PC-9 (cell line): ENCODE results near the gene CCNG1. TPM values are rescaled to one million over a fixed set of nuclear protein-coding genes. Genes with fewer than 3 reads are reported as not detected.

ENCODE experiments used
- BruUV-seq: library from RNA; stranded (reverse); fragments of 400-500 nt; replicated peaks from 2 replicates; lab custom pipeline; 2021; lab: Mats Ljungman, UMichigan
- CTCF ChIA-PET: fragments of 300-600 bp; sonication (Branson Sonifier 250); formaldehyde crosslinking; loops from one replicate; lab custom pipeline; 2022; ENCODE audit warnings: antibody characterized with exemption; lab: Charles Lee
- POLR2A ChIA-PET: fragments of 300-600 bp; sonication (Branson Sonifier 250); formaldehyde crosslinking; loops from one replicate; lab custom pipeline; 2022; ENCODE audit warnings: antibody characterized with exemption; ENCODE audit not compliant: unreplicated experiment; lab: Charles Lee
- DNase-seq, 2 experiments: peaks; one replicate each; pipeline versions ENCODE4 v3.0.0 to v3.0.0-alpha.2; 2015 to 2022; ENCODE audit warnings: mixed read lengths in 1 of 2
- H2AFZ ChIP-seq: fragments of 200-600 bp; sonication (generic); 2 replicates; pipeline ENCODE4 v1.8.1; 2017; ENCODE audit warnings: antibody characterized with exemption
- H3F3A ChIP-seq: fragments of 200-600 bp; sonication (generic); 2 replicates; pipeline ENCODE4 v1.8.1; 2017; ENCODE audit warnings: antibody characterized with exemption, mild to moderate bottlenecking, low read depth; ENCODE audit not compliant: insufficient read depth
- H3K27ac ChIP-seq: fragments of 200-600 bp; sonication (generic); 2 replicates; pipeline ENCODE4 v1.6.1; 2016; ENCODE audit warnings: mixed run types
- H3K27me3 ChIP-seq: fragments of 200-600 bp; sonication (generic); 2 replicates; pipeline ENCODE4 v1.6.1; 2016; ENCODE audit warnings: low read depth, mixed run types; ENCODE audit not compliant: insufficient read depth
- H3K36me3 ChIP-seq: fragments of 200-600 bp; sonication (generic); 2 replicates; pipeline ENCODE4 v1.6.1; 2016; ENCODE audit warnings: low read depth, mixed run types
- H3K4me1 ChIP-seq: fragments of 200-600 bp; sonication (generic); replicated peaks from 2 replicates; pipeline ENCODE4 v1.6.1; 2016; ENCODE audit warnings: mixed run types; ENCODE audit not compliant: insufficient read depth
- H3K4me2 ChIP-seq: fragments of 200-600 bp; sonication (generic); 2 replicates; pipeline ENCODE4 v1.6.1; 2017; ENCODE audit warnings: mixed run types
- H3K4me3 ChIP-seq: fragments of 200-600 bp; sonication (generic); 2 replicates; pipeline ENCODE4 v1.6.1; 2016; ENCODE audit warnings: mixed run types
- H3K79me2 ChIP-seq: fragments of 200-600 bp; sonication (generic); 2 replicates; pipeline ENCODE4 v1.6.1; 2017; ENCODE audit warnings: low read depth, mixed run types
- H3K9me2 ChIP-seq: fragments of 200-600 bp; sonication (generic); 2 replicates; pipeline ENCODE4 v1.8.1; 2017; ENCODE audit warnings: mild to moderate bottlenecking; ENCODE audit not compliant: insufficient read depth
- H3K9me3 ChIP-seq: fragments of 200-600 bp; sonication (generic); 2 replicates; pipeline ENCODE4 v1.8.1; 2016; ENCODE audit warnings: low read depth; ENCODE audit not compliant: insufficient read depth
- H4K20me1 ChIP-seq: fragments of 200-600 bp; sonication (generic); 2 replicates; pipeline ENCODE4 v1.8.1; 2017; ENCODE audit not compliant: insufficient read depth
- CTCF ChIP-seq: fragments of 200-600 bp; sonication (generic); conservative IDR thresholded peaks from 2 replicates; pipeline ENCODE4 v1.6.1; 2017; ENCODE audit warnings: mixed run types, antibody characterized with exemption, mild to moderate bottlenecking, moderate library complexity
- EZH2 ChIP-seq: fragments of 200-600 bp; sonication (generic); IDR thresholded peaks from 2 replicates; pipeline ENCODE4 v1.8.0; 2017; ENCODE audit warnings: antibody characterized with exemption, low read depth
- intact Hi-C: fragments of 100-400 bp; cut with micrococcal nuclease; formaldehyde crosslinking; loops from one replicate; pipeline ENCODE4 v1.10.0; 2022; ENCODE audit not compliant: unreplicated experiment
- total RNA-seq: library from RNA; stranded (reverse); gene quantifications from 2 replicates; pipeline ENCODE4 v1.2.3, GENCODE V29; 2021

The CCNG1 gene
- total RNA-seq, 1 experiment from 2014 or later = 112 TPM

GRCh38 chr5:163402007-163402406 is 35.4 kb upstream of the CCNG1 start:
- Histone ChIP-seq H3K27me3 (no peaks in the 10 kb centered on the region), H3K79me2 (no peaks in the 10 kb centered on the region), H3K4me1 (peaks cover under 1% of the 10 kb centered on the region), H3K9me2 (no peaks in the 10 kb centered on the region), H3K36me3 (no peaks in the 10 kb centered on the region), H2AFZ (no peak overlapping the region), H3K4me3 (no peak overlapping the region), H3K9me3 (no peaks in the 10 kb centered on the region), H3F3A (no peaks in the 10 kb centered on the region), H3K27ac (no peak overlapping the region), H4K20me1 (no peaks in the 10 kb centered on the region), H3K4me2 (no peak overlapping the region)
- DNase-seq = no peak
- POLR2A ChIA-PET = no interaction called here
- TF ChIP-seq CTCF = no peak
- no peak for TF ChIP-seq EZH2
- intact Hi-C loops = loop anchor here (10.0 kb wide), 1 partner anchor 1547 kb away; no protein-coding TSS in a partner anchor
- CTCF ChIA-PET = no interaction called here
- BruUV-seq = no TSS peak

DNA sequence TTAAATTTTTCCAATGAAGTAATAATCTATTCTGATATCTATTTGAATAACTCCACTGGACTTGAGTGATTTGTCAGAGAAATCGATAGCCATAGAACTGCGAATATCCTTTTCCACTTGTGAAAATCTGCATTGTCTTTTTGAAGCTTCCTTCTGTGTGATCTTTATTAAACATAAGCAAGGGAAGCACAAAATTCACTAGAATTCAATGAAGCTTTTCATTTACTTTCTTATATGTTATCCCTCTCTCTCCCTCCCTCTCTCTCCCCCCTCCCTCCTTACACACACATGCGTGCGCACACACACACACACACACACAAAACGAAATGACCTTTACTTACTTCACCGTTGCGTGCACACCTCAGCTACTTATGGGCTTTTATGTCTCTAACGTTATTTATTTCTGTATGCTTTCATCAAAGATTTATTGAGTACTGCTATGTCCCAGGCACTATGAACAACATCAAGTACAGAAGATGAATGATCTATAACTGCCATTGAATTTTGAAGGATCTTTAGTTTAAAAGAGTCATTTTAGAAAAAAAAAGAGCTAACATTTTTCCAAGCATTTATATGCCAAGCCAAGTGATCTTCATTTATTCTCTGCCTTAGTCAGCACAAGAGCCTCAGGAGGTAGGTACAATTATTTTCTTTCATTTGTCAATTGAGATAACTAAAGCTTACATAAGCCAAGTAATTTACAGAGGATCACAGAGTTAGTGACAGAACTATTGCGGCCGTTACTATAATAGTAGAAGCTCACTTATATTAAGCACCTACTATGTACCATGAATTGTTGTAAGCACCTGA is 32.8 kb upstream of the CCNG1 start:
- no peak overlapping the region for H3K4me3 ChIP-seq
- no peaks in the 10 kb centered on the region for H3K27me3 ChIP-seq
- TF ChIP-seq CTCF (no peak), EZH2 (no peak)
- peaks cover 24% of the 10 kb centered on the region for H3K4me1 ChIP-seq
- no peak overlapping the region for H2AFZ ChIP-seq
- H3K9me2 ChIP-seq = no peaks in the 10 kb centered on the region
- intact Hi-C loops = loop anchor here (5.0 to 10.0 kb wide), 2 partner anchors 1197 to 1550 kb away; no protein-coding TSS in a partner anchor
- CTCF ChIA-PET = no interaction called here
- H3K27ac ChIP-seq = no peak overlapping the region
- POLR2A ChIA-PET = no interaction called here
- H3K36me3 ChIP-seq = no peaks in the 10 kb centered on the region
- no TSS peak for BruUV-seq
- no peaks in the 10 kb centered on the region for H3K9me3 ChIP-seq
- peaks cover 3% of the 10 kb centered on the region; the same call in 1 of the 2 replicates for H3F3A ChIP-seq
- no peaks in the 10 kb centered on the region for H3K79me2 ChIP-seq
- no peak for DNase-seq
- H3K4me2 ChIP-seq = no peak overlapping the region
- H4K20me1 ChIP-seq = no peaks in the 10 kb centered on the region

DNA sequence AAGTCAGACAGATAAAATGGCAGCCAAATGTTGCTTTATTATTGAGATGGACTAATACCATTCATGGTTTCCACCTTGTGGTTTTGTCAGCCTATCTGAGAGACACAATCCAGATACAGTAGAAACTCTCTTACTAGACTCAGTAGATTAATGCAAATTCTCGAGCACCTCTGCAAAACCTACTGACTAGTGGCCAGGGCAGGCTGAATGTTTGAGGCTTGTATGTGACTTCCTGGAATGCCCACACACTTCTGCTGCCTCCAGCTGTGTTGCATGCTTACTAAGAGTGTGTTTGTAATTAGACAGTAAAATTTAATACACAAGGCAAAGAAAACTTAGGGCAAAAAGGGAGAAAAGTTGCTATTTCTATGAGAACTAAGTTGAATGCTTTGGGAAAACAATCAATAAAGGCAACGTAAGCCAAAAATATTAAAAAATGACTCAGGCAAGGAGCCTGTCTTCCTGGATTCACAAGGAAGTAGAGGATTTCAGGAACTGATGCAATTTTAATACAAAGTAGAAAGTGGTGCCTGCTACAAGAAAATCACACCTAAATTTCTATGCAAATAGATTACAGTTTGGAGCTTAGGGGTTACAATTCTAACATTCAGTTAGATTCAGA is 30.2 kb upstream of the CCNG1 start:
- DNase-seq = peak in 1 of 2 experiments; percentile 52
- POLR2A ChIA-PET = no interaction called here
- no peak overlapping the region for H3K4me3 ChIP-seq

More for the DNA sequence above, 30.2 kb upstream of the CCNG1 start:
- no peaks in the 10 kb centered on the region for H3K36me3 ChIP-seq
- no peaks in the 10 kb centered on the region for H4K20me1 ChIP-seq
- TF ChIP-seq EZH2 (no peak), CTCF (no peak)
- H3K27ac ChIP-seq = 0 out of 2 replicates have a peak overlapping the region, but pooled peaks have one; percentile 33
- peak overlapping the region; percentile 10 for H3K4me2 ChIP-seq
- intact Hi-C loops = loop anchor here (5.0 to 10.0 kb wide), 2 partner anchors 1200 to 1552 kb away; no protein-coding TSS in a partner anchor
- peaks cover 3% of the 10 kb centered on the region; the same call in 1 of the 2 replicates for H3F3A ChIP-seq
- peaks cover 30% of the 10 kb centered on the region for H3K4me1 ChIP-seq
- no peaks in the 10 kb centered on the region for H3K27me3 ChIP-seq
- no peaks in the 10 kb centered on the region for H3K9me3 ChIP-seq
- no peaks in the 10 kb centered on the region for H3K9me2 ChIP-seq
- H2AFZ ChIP-seq = peak overlapping the region; percentile 75
- no TSS peak for BruUV-seq
- CTCF ChIA-PET = no interaction called here
- H3K79me2 ChIP-seq = no peaks in the 10 kb centered on the region
